H1 (cell line): ENCODE measurements around the gene NAT8L. TPM values are rescaled to one million over a fixed set of nuclear protein-coding genes. Genes with fewer than 3 reads are reported as not detected.

Experiments used
- CHD7 ChIP-seq: fragments of 300-600 bp; sonication (generic); IDR thresholded peaks from 2 replicates; pipeline ENCODE4 v1.7.1; 2012; ENCODE audit warnings: low read length, moderate library complexity, mild to moderate bottlenecking, inconsistent platforms; ENCODE audit not compliant: insufficient replicate concordance
- polyA plus RNA-seq, 7 experiments: library from polyadenylated mRNA; depleted of rRNA in 3 of 7; stranded (reverse) in 5 of 7; unstranded in 2 of 7; fragments of >200 nt in 5 of 7; fragments of 200-250 nt in 2 of 7; gene quantifications; 1 replicate in 5 of 7; 2 replicates in 1 of 7; 4 replicates in 1 of 7; pipeline versions ENCODE4 v1.2.1 to v1.2.3, GENCODE V29; 2011 to 2013; ENCODE audit warnings: missing spikeins in 2 of 7, mixed read lengths in 2 of 7
- total RNA-seq: library from RNA; stranded (reverse); fragmentation: NEBNext Ultra II Directional; extraction: Animal tissue kit (Norgen Biotek cat#: 25700); gene quantifications from 2 replicates; pipeline ENCODE4 v1.2.1, GENCODE V29; 2021

Gene NAT8L
- total and polyA plus RNA-seq, 2 of the 8 experiments (the other 6 are each of a cell fraction or from before 2014, with no cell fraction given) = 10.8 TPM

- TF ChIP-seq CHD7 = no peak
Measured at GRCh38 chr4:2089222-2089621, 30.1 kb downstream of the NAT8L start (continued).
